Endothelial cell of umbilical vein (primary cell): Measurements from ENCODE around the gene TECPR2. TPM values are rescaled to one million over a fixed set of nuclear protein-coding genes. Genes with fewer than 3 reads are reported as not detected.

Source experiments
- BruUV-seq: library from RNA; stranded (reverse); fragments of 400-500 nt; replicated peaks from 2 replicates; lab custom pipeline; 2021; lab: Mats Ljungman, UMichigan
- CTCF ChIA-PET: fragments of 300-600, 350-600 bp; sonication (Branson Sonifier 250); formaldehyde crosslinking; loops from one replicate; lab custom pipeline; 2021; ENCODE audit warnings: antibody characterized with exemption, inconsistent platforms; lab: Charles Lee
- POLR2A ChIA-PET: fragments of 300-600, 350-600 bp; sonication (Branson Sonifier 250); formaldehyde crosslinking; loops from one replicate; lab custom pipeline; 2021; ENCODE audit warnings: antibody characterized with exemption, inconsistent platforms; lab: Charles Lee
- DNase-seq: peaks from one replicate; pipeline ENCODE4 v3.0.0-alpha.2; 2011; ENCODE audit warnings: low read depth, low spot score
- FAIRE-seq: peaks from 2 replicates; lab custom pipeline; 2011; peaks lifted over from hg19 to GRCh38; lab: Jason Lieb, UNC
- H2AFZ ChIP-seq: 2 replicates; pipeline ENCODE4 v1.6.0; 2012; ENCODE audit warnings: low read depth, low read length, control low read depth, inconsistent platforms
- H3K27ac ChIP-seq: 2 replicates; pipeline ENCODE4 v1.5.1; 2011; ENCODE audit warnings: low read depth, mild to moderate bottlenecking, control low read depth, low read length, moderate library complexity; ENCODE audit not compliant: insufficient read depth
- H3K27me3 ChIP-seq, 2 experiments: 2 replicates each; pipeline versions ENCODE4 v1.6.0 to v1.6.1; 2011; ENCODE audit warnings: low read length in 2 of 2, mixed read lengths in 1 of 2; ENCODE audit not compliant: control insufficient read depth in 2 of 2, insufficient read depth in 2 of 2
- H3K36me3 ChIP-seq, 2 experiments: 2 replicates in 1 of 2; 3 replicates in 1 of 2; pipeline ENCODE4 v1.5.1; 2011; ENCODE audit warnings: low read length in 2 of 2, mild to moderate bottlenecking in 1 of 2, moderate library complexity in 1 of 2; ENCODE audit not compliant: control insufficient read depth in 2 of 2, insufficient read depth in 2 of 2; ENCODE audit errors: extremely low read depth in 1 of 2
- H3K4me1 ChIP-seq: 3 replicates; pipeline ENCODE4 v1.5.1; 2011; ENCODE audit warnings: mild to moderate bottlenecking, low read length; ENCODE audit not compliant: control insufficient read depth, insufficient read depth; ENCODE audit errors: extremely low read depth
- H3K4me2 ChIP-seq: 2 replicates; pipeline ENCODE4 v1.6.1; 2011; ENCODE audit warnings: low read length, control low read depth, mixed read lengths; ENCODE audit not compliant: insufficient read depth
- H3K4me3 ChIP-seq, 3 experiments: fragments of 200-600 bp in 1 of 3; sonication (generic), shearing (Covaris generic) in 1 of 3; replicated peaks in 1 of 3; 2 replicates each; pipeline ENCODE4 v1.5.1; 2011 to 2016; ENCODE audit warnings: control low read depth in 3 of 3, low read length in 3 of 3, mild to moderate bottlenecking in 2 of 3, inconsistent platforms in 1 of 3, low read depth in 1 of 3, moderate library complexity in 1 of 3; ENCODE audit not compliant: insufficient read depth in 1 of 3
- H3K79me2 ChIP-seq: 2 replicates; pipeline ENCODE4 v1.6.0; 2012; ENCODE audit warnings: low read length, inconsistent platforms; ENCODE audit not compliant: control insufficient read depth, insufficient read depth
- H3K9ac ChIP-seq: replicated peaks from 2 replicates; pipeline ENCODE3; 2011; ENCODE audit warnings: low read length, control low read depth; ENCODE audit not compliant: insufficient read depth; ENCODE audit errors: extremely low read depth
- H3K9me1 ChIP-seq: replicated peaks from 3 replicates; pipeline ENCODE4 v1.6.0; 2011; ENCODE audit warnings: mild to moderate bottlenecking, low read length; ENCODE audit not compliant: control insufficient read depth, insufficient read depth; ENCODE audit errors: extremely low read depth
- H3K9me3 ChIP-seq: replicated peaks from 2 replicates; pipeline ENCODE4 v1.5.1; 2012; ENCODE audit warnings: low read length, inconsistent platforms; ENCODE audit not compliant: control insufficient read depth, insufficient read depth
- H4K20me1 ChIP-seq: replicated peaks from 2 replicates; pipeline ENCODE3; 2011; ENCODE audit warnings: mild to moderate bottlenecking, low read length; ENCODE audit not compliant: control insufficient read depth, insufficient read depth; ENCODE audit errors: extremely low read depth
- CTCF ChIP-seq, 2 donors: IDR thresholded peaks; 1 replicate in 1 of 2; 2 replicates in 1 of 2; pipeline ENCODE4 v1.5.1; 2011; ENCODE audit warnings: low read length in 2 of 2, mild to moderate bottlenecking in 2 of 2, moderate library complexity in 2 of 2, control low read depth in 1 of 2, inconsistent platforms in 1 of 2, low read depth in 1 of 2; ENCODE audit not compliant: insufficient read depth in 1 of 2; ENCODE audit errors: extremely low read depth in 1 of 2
- EZH2 ChIP-seq: IDR thresholded peaks from 2 replicates; pipeline ENCODE4 v1.6.1; 2012; ENCODE audit warnings: borderline replicate concordance, low read depth, mild to moderate bottlenecking, moderate library complexity, low read length, inconsistent platforms; ENCODE audit not compliant: severe bottlenecking
- FOS ChIP-seq: IDR thresholded peaks from 2 replicates; pipeline ENCODE4 v1.6.1; 2011; ENCODE audit warnings: mild to moderate bottlenecking, low read length, moderate library complexity, borderline replicate concordance; ENCODE audit not compliant: insufficient read depth
- GATA2 ChIP-seq: IDR thresholded peaks from 2 replicates; pipeline ENCODE4 v1.7.0; 2011; ENCODE audit warnings: low read depth, mild to moderate bottlenecking, moderate library complexity, mixed read lengths, low read length; ENCODE audit not compliant: insufficient read length, insufficient read depth
- JUN ChIP-seq: IDR thresholded peaks from 2 replicates; pipeline ENCODE4 v1.6.1; 2011; ENCODE audit warnings: borderline replicate concordance, low read depth; ENCODE audit not compliant: insufficient read length, insufficient read depth
- MAX ChIP-seq: IDR thresholded peaks from 2 replicates; pipeline ENCODE4 v1.6.1; 2011; ENCODE audit not compliant: insufficient read depth, insufficient read length
- MYC ChIP-seq: IDR thresholded peaks from one replicate; pipeline ENCODE4 v1.6.1; 2011; ENCODE audit warnings: mild to moderate bottlenecking, low read depth, low read length
- POLR2A ChIP-seq: IDR thresholded peaks from 2 replicates; pipeline ENCODE4 v1.6.1; 2012; ENCODE audit warnings: low read depth, mild to moderate bottlenecking, control low read depth, low read length
- POLR2AphosphoS5 ChIP-seq: IDR thresholded peaks from 2 replicates; pipeline ENCODE4 v1.6.1; 2012; ENCODE audit warnings: low read depth, mild to moderate bottlenecking, control low read depth, low read length, moderate library complexity; ENCODE audit not compliant: insufficient read depth
- dilution Hi-C: fragments of 300-500 bp; cut with MboI; formaldehyde crosslinking; loops from one replicate; pipeline ENCODE4 v1.15.0; 2019; ENCODE audit warnings: low sequenced_read_pairs; ENCODE audit not compliant: extremely low pct_ligation_motif_present
- intact Hi-C: fragments of 100-400 bp; cut with micrococcal nuclease; formaldehyde crosslinking; loops from one replicate; pipeline ENCODE4 v1.10.0; 2022
- polyA plus RNA-seq, 4 experiments: library from polyadenylated mRNA; depleted of rRNA in 3 of 4; stranded (reverse) in 3 of 4; unstranded in 1 of 4; fragments of >200 nt; gene quantifications; 2 replicates each; pipeline versions ENCODE4 v1.2.1 to v1.2.3, GENCODE V29; 2011 to 2012; ENCODE audit warnings: missing spikeins in 1 of 4
- total RNA-seq: library from RNA; stranded (reverse); gene quantifications from 2 replicates; pipeline ENCODE4 v1.2.3, GENCODE V29; 2021

TECPR2 gene
- total and polyA plus RNA-seq, 2 donors (not counting 3 experiments of a cell fraction or from before 2014, with no cell fraction given), result 8.9 to 21.5 TPM

- Histone ChIP-seq H3K4me1 (peaks cover 28% of the 10 kb centered on the region), H4K20me1 (no peaks in the 10 kb centered on the region), H3K9me3 (no peaks in the 10 kb centered on the region), H3K36me3 (no peaks in the 10 kb centered on the region), H3K9ac (peak overlapping the region; percentile 12), H2AFZ (peak overlapping the region; percentile 71), H3K4me3 (peak overlapping the region; percentile 16 to 57 (median 45)), H3K9me1 (no peaks in the 10 kb centered on the region), H3K4me2 (peak overlapping the region; percentile 74), H3K79me2 (no peaks in the 10 kb centered on the region), H3K27me3 (no peaks in the 10 kb centered on the region), H3K27ac (no peak overlapping the region)
- intact Hi-C loops (loop anchor here (1.0 to 10.0 kb wide), 6 partner anchors 68 to 394 kb away; partner anchors contain the start of gene RCOR1), dilution Hi-C loops (no loop called here)
- TSS peak; percentile 52 for BruUV-seq
- DNase-seq (peak; percentile 98), FAIRE-seq (peak; percentile 99)
- TF ChIP-seq GATA2 (no peak), POLR2AphosphoS5 (peak; percentile 75), EZH2 (no peak), CTCF (IDR thresholded peaks at IDR 0.05; ENCODE audit: extremely low read depth in 1 of 2, insufficient read depth in 1 of 2, low read depth in 1 of 2, low read length in 2 of 2) (peak; percentile 98 to 100), POLR2A (peak; percentile 90), FOS (no peak), JUN (no peak), MAX (peak; percentile 72), MYC (no peak)
- ChIA-PET CTCF (interaction anchor here (0.6 to 3.0 kb wide), 31 partner anchors 9 to 393 kb away, joined by 3 to 40 read pairs (median 4); partner anchors contain the start of gene ANKRD9), POLR2A (interaction anchor here (0.5 to 1.1 kb wide), 3 partner anchors 46 to 175 kb away, joined by 3 to 4 read pairs (median 3); no protein-coding TSS in a partner anchor)
Measured at GRCh38 chr14:102524451-102525218, 161.9 kb downstream of the TECPR2 start.
